ENCODE data around the gene ITGAD.
A peak's percentile ranks its signal among the peaks of the same experiment; 100 is the strongest.

The ITGAD gene

DNA sequence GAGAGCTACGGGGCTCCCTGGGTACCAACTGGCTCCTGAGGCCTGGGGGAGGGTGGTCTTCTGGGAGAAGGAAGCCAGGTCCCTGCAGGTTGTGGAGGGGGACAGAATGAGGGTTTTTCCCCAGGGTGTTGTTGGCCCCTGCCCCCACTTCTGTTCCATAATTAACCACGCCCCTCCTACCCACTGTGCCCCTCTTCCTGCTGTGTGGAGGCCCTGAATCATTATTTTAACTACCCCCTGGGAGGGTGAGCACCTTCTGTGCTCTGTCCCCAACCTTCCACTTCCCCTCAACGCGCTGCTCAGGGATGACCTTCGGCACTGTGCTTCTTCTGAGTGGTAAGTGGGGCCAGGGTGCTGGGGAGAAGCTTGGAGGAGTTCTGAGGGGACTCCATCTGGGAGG is at the start of gene ITGAD:
TSS of gene ITGAD (plus strand) at position 280 of the 400 bp plus-strand sequence. CDS start at position 306, 26 bp downstream.
- TF ChIP-seq, protein P1, sequence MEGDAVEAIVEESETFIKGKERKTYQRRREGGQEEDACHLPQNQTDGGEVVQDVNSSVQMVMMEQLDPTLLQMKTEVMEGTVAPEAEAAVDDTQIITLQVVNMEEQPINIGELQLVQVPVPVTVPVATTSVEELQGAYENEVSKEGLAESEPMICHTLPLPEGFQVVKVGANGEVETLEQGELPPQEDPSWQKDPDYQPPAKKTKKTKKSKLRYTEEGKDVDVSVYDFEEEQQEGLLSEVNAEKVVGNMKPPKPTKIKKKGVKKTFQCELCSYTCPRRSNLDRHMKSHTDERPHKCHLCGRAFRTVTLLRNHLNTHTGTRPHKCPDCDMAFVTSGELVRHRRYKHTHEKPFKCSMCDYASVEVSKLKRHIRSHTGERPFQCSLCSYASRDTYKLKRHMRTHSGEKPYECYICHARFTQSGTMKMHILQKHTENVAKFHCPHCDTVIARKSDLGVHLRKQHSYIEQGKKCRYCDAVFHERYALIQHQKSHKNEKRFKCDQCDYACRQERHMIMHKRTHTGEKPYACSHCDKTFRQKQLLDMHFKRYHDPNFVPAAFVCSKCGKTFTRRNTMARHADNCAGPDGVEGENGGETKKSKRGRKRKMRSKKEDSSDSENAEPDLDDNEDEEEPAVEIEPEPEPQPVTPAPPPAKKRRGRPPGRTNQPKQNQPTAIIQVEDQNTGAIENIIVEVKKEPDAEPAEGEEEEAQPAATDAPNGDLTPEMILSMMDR (IDR thresholded peaks at IDR 0.05; ENCODE audit: borderline replicate concordance, control extremely low read depth, extremely low read depth, insufficient read depth, missing control alignments) = no peak
- in situ Hi-C loops (cut with MboI; ENCODE audit: low sequenced_read_pairs, unreplicated experiment) = no loop called here

DNA sequence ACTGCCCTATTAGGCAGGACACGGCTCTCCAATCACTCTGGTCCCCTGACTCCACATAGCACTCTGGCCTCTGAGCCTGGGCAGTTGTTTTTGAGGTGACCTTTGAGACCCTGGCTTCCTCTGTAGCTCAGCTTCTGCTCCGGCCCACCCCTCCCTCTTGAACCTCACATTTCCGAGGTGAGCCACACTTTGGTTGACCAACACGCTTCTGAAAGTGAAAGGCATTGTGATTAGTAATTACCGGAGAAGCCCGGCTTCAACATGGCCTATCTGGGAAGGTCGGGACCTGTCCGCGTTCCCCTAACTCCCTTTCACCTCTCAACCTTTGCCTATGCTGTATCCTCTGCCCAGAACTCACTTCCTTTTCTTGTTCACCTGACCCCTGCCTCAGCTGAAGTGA is 48.4 kb upstream of the ITGAD start:
- in situ Hi-C loops (cut with MboI; ENCODE audit: low sequenced_read_pairs, unreplicated experiment) = no loop called here
- DNase-seq (ENCODE audit: low spot score) = peak; percentile 65
- TF ChIP-seq, protein P1 (IDR thresholded peaks at IDR 0.05; ENCODE audit: borderline replicate concordance, control extremely low read depth, extremely low read depth, insufficient read depth, missing control alignments) = no peak

More for the DNA sequence above, at the start of gene ITGAD:
- DNase-seq (ENCODE audit: low spot score) = no peak

DNA sequence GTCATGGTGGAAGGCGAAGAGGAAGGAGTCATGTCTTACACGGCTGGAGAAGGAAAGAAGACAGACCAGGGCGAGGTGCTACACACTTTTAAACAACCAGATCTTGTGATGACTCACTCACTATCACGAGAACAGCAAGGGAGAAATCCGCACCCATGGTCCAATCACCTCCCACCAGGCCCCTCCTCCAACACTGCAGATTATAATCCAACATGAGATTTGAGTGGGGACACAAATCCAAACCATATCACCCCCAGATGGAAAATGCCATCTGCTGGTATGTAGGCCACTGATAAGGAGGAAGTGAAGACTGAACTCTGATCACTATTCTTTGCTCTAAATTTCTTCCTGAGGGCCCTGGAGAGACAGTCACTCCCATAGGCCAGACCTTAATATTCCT is 45.7 kb upstream of the ITGAD start:
- no peak for DNase-seq (ENCODE audit: low spot score)
- TF ChIP-seq, protein P1 (IDR thresholded peaks at IDR 0.05; ENCODE audit: borderline replicate concordance, control extremely low read depth, extremely low read depth, insufficient read depth, missing control alignments) = no peak
- in situ Hi-C loops (cut with MboI; ENCODE audit: low sequenced_read_pairs, unreplicated experiment) = no loop called here

DNA sequence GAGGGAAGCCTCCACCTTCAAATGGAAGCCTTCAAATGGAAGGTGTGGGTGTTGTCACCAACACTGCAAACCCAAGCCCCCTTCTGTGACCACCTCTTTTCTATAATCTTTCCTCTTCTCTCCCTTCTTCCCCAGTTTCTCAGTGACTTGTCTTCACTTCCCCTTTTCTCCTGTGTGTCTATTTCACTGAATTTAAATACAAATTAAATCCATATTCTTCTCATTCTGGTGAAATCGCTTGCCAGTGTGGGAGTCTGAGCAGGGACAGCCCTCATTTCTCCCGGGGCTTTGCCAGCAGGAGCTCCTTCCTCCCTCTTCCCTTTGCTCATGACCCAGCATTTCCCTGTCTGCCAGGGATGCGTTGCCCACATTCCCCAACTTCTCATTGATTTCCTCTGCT is 44.6 kb upstream of the ITGAD start:
- no peak for DNase-seq (ENCODE audit: low spot score)
- in situ Hi-C loops (cut with MboI; ENCODE audit: low sequenced_read_pairs, unreplicated experiment) = no loop called here
- TF ChIP-seq, protein P1 (IDR thresholded peaks at IDR 0.05; ENCODE audit: borderline replicate concordance, control extremely low read depth, extremely low read depth, insufficient read depth, missing control alignments) = no peak

DNA sequence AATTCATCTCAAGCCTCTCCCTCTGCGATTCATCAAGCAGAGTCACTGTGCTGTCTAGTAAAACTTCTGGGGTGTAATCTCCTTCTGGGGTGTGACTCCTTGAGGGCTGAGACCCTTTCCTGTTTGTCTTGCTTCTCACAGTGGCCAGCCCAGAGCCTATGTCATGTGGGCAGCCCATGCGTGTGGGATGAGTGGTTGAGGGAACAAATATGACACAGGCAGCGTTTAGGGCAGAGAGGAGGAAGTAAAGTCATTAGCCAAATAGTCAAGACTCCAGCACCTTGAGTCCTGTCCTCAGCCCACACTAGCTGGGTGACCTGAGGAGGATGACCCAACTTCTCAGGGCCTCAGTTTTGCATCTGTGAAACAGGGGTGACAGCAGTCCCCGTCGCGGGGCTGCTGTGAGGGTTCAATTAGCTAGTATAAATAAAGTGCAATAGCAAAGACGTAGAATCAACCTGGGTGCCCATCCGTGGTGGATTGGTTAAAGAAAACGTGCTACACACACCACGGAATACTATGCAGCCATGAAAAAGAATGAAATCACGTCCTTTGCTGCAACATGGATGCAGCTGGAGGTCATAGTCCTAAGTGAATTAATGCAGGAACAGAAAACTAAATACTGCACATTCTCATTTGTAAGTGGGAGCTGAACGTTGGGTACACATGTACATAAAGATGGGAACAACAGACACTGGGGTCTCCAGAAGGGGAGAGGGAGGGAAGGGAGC is 42.7 kb upstream of the ITGAD start:
- in situ Hi-C loops (cut with MboI; ENCODE audit: low sequenced_read_pairs, unreplicated experiment) = loop anchor here (25.0 kb wide), 1 partner anchor 163 kb away; the partner anchor contains the start of gene FUS
- peak; percentile 34 for DNase-seq (ENCODE audit: low spot score)
- TF ChIP-seq, protein P1 (IDR thresholded peaks at IDR 0.05; ENCODE audit: borderline replicate concordance, control extremely low read depth, extremely low read depth, insufficient read depth, missing control alignments) = no peak

DNA sequence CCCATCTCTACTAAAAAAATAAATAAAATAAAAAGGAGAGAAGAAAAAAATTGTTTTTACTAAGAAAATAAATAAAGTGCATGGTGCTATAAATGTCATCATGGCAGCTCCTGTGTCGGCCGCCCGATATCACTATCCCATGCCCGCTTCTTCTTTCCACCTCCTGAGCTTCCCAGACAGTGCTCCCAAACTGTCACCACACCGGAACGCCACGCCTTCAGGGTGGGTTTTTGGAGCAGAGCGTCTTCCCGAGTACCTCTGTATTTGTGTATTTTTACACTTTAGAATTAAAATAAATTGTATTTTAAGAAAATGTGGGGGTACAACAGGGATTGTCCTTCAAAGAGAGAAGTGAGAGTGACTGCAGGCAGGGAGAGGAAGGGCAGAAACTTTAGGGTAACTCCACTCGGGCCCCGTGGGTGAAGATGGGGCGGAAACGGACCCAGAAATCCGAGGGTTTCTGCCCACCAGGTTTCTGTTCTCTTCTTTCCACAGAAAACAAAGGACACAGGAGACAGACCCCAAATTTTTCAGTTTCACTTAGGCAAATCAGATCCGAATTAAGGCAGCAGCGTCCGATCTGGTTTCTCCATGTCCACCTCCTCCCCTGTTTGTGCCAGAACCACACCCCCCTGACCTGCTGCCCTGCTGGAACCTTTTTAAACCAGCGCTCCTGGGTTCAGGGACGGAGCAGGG is 41.7 kb upstream of the ITGAD start:
- peak; percentile 43 for DNase-seq (ENCODE audit: low spot score)
- in situ Hi-C loops (cut with MboI; ENCODE audit: low sequenced_read_pairs, unreplicated experiment) = loop anchor here (25.0 kb wide), 1 partner anchor 164 kb away; the partner anchor contains the start of gene FUS
- TF ChIP-seq, protein P1 (IDR thresholded peaks at IDR 0.05; ENCODE audit: borderline replicate concordance, control extremely low read depth, extremely low read depth, insufficient read depth, missing control alignments) = no peak

All from GM13976 (cell line).